HG03139 (cell line): ENCODE data around the gene ZNF362.

Source experiments
- ATAC-seq: cut with Tn5 transposase; IDR thresholded peaks from one replicate; pipeline ENCODE4 v1.9.1; 2021; ENCODE audit not compliant: unreplicated experiment

Gene ZNF362

DNA sequence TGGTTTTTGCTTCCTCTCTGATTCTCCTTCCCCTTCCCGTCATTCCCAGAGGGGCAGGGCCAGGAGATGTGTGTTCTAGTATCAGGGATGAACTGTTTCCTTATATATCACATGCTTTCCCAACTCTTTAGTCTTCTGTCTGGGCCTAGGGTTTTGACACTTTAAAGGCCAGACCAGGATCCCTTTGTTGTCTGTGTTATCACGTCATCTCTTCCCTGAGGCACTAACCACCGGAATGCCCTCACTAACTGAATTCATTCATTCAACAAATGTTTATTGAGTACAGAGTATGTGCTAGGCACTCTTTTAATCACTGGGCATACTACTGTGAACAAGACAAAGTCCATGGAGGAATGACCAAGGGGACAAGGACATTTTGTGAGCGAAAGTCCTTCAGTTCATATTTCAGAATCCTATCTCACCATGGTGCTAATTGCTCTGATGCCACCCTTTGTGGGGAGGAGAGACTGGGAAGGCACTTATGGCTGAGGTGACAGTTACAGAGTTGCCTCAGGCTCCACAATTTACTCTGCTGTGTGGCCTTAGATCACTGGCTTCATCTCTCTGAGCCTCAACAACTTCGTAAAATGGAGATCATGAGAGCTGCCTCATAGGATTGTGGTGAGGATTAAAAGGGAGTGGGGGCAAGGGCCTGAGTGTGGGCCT lies 12.0 kb upstream of the ZNF362 start:
- no peak for ATAC-seq

DNA sequence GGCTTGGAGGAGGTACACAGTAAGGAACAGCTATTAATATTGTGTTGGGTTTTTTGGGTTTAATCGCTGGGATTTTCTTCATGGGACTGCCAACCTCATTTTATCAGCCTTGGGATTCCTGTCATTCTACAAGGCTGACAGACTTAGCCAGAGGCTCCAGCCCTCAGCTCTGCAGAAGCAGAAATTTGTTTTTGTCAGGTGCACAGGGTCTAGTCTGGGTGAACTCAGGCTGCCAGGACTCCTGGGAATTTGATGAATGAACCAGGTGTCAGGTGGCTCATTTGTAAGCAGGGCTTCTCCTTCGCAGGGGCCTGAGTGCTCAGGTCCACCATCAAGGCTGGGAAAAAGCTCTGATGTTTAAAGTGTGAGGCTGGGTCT lies 11.5 kb upstream of the ZNF362 start:
- no peak for ATAC-seq

DNA sequence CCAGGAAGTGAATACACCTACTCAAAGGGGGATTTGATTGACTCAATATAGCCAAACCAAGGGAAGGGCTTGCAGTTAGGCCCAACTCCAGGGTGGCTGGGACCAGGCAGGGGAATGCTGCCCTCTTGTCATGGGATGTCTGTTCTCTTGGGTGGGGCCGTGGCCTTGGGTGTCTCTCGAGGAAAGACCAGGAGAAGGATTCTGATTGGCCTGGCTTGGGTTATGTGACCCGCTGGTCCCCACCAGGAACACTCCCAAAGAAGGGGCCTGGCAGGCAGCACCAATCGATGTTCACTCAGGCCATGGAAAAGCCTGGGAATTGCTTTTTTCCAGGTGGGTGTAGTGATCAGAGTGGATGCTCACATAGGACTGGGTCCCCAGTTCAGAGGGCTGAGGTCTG lies 10.1 kb upstream of the ZNF362 start:
- ATAC-seq: no peak

DNA sequence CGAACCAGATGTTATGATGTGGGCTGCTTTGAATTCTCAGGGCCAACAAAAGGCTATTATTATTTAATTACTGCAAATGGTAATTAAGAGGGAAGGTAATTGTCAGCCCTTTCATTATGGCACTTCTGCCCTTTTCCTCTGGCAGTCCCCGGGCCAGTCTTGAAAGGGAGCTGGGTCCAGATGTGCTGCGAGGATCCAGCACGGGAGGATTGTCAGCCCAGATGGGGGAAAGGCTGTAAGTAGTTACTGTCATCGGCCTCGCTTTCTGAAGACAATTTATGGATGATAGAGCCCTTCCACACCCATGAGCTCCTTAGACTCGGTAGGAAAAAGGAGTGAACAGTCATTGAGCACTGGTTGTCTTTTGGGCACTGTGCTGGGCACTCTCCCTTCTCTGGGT lies 8.7 kb upstream of the ZNF362 start:
- ATAC-seq: no peak

DNA sequence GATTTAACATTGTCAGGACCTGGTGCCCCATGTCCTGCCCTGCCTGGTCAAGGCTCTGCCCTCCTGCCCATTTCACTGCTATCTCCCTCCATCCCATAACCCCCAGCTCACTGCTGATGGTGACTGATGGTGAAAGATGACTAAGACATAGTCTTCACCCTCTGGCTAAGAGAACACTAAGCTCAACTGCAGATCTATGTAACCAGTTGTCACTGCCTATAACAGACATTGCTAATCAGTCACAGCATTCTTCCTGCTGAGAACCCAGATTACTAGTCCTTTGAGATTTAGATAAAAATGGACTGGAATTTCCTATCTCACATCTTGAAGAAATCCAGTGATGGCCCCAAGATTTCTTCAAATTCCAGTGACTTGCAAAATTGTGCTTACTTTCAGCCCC lies 8.0 kb upstream of the ZNF362 start:
- ATAC-seq: no peak

DNA sequence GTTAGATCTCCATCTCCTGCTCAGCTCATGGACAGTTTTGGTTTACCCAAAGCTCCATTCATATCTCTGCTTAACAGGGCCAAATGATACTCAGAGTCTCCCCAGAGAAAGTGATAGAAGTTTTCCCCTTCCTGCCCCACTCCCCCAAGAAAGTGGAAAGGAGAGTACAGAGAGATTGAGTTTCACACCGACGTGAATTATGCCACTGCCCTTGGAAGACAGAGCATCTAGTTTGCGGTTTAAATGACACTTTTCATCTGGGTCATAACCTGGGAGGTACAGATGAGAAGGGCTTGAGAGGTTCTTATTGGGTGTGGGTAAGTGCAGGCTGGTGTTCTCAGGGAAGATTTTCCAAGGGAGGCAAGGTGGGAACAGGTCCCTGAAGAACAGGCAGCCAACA lies 6.9 kb upstream of the ZNF362 start:
- ATAC-seq: no peak

DNA sequence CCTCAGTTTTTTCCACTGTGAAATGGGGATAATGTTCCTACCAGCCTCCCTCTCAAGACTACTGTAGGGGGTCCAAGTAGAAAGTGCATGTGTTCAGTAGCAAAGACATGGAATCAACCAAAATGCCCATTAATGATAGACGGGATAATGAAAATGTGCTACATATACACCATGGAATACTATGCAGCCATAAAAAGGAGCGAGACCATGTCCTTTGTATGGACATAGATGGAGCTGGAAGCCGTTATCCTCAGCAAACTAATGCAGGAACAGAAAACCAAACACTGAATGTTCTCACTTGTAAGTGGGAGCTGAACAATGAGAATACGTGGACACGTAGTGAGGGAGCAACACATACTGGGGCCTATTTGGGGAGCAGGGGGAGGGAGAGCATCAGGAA lies 6.1 kb upstream of the ZNF362 start:
- ATAC-seq: no peak

DNA sequence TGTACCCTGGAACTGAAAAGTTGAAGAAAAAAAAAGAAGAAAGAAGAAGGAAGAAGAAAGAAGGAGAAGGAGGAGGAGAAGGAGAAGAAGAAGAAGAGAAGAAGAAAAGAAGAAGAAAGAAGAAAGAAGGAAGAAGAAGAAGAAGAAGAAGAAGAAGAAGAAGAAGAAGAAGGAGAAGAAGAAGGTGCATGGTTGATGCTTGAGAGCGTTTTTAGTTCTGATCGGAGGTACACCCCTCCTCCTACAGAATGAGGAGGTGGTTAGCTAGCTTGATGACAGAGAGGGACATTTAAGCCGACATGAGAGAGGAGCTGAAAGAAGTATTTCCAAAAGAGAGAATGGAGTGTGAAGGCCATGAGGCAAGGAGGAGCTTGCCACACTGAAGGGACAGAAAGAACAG lies 5.6 kb upstream of the ZNF362 start:
- ATAC-seq: no peak

DNA sequence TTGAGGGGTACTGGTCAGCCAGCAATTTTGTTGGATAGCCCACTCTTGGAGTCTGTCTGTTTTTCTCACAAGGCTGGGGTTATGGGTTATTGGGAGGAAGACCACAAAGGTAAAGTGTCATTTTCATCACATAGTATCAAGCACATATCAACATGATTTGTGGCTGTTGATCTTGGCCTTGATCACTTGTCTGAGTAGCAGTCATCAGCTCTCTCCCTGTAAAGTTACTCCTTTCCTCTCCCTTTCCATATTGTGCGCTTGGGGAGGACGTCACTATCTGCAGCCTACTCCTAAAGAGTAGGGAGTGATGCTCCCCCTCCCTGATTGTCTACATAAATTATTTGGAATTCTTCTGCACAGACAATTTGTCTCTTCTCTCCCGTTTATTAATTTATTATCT lies 1.8 kb upstream of the ZNF362 start:
- ATAC-seq: no peak

DNA sequence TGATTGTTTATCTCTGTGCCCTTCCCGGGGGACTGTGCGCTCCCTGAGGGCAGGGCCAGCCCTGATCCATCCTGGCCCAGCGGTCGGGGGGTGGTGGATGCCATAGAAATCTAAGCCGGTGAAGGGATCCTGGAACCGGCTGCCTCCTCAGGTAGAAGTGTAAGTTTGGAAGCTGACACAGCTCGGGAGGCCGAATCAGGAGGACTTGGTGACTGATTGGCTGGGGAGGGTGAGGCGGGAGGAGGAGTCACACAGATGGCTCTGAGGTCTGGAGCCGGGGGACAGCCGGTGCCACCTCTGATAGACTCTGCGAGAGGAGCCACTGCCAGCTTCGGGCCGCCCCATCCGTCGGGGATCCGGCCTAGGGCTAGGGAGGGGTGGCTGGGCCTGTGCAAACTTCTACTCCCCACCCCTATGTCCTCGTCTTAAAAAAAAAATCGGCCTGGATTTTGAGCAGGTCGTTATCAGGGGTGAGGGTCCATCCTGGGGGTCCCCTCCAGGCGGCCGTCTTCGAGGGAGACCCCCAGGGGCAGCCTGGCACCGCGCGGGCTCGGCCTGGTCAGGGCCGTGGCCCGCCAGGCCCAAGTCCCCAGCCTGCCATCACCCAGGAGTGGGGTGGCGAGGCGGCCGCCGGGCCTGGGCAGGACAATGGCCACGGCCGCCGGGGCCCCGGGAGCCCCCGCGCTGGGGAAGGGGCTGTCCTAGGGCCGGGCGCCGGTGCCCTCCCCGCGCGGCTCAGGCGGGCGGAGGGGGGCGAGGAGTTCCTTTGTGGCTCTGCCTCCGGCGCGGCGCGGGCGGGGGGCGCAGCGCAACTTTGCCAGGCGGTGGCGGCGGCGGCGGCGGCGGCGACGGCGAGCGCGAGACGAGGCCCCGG lies 708 bp upstream of the ZNF362 start:
- no peak for ATAC-seq

DNA sequence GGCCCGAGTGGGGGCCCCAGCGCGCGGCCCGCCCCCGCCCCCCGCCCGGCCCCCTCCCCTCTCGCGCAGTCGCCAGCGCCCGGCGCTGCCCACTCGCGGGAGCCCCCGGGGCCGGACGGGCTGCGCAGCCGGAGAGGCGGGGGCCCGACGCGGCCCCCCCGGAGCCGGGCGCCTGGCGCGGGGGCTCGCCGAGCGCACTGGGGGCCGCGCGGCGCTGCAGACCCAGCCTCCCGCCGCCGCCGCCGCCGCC lies 146 bp upstream of the ZNF362 start:
- no peak for ATAC-seq

DNA sequence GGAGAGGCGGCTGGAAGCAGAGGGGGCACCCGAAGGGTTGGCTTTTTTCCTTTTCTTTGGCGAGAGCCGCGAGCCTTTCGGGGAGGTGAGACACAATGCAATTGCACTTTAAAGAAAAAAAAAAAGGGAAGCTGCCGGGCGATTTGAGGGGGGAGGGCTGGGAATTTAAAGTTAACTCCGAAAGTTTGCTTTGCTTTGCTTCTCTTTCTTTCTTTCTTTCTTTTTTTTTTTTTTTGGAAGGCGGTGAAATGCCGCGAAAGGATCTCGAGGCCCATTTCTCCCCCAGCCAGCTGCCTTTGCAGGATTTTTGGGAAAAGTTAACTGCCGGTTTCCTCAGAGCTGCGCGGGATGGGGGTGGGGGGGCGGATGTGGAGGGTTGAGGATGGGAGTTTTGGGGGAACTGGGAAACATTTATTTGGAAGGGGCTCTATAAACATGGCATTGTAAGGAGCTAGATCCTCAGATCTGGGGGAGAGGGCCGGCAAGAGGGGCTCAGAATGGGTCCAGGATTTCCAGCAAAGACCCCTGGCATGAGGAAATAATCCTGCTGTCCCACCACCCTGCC lies 997 bp downstream of the ZNF362 start:
- no peak for ATAC-seq

DNA sequence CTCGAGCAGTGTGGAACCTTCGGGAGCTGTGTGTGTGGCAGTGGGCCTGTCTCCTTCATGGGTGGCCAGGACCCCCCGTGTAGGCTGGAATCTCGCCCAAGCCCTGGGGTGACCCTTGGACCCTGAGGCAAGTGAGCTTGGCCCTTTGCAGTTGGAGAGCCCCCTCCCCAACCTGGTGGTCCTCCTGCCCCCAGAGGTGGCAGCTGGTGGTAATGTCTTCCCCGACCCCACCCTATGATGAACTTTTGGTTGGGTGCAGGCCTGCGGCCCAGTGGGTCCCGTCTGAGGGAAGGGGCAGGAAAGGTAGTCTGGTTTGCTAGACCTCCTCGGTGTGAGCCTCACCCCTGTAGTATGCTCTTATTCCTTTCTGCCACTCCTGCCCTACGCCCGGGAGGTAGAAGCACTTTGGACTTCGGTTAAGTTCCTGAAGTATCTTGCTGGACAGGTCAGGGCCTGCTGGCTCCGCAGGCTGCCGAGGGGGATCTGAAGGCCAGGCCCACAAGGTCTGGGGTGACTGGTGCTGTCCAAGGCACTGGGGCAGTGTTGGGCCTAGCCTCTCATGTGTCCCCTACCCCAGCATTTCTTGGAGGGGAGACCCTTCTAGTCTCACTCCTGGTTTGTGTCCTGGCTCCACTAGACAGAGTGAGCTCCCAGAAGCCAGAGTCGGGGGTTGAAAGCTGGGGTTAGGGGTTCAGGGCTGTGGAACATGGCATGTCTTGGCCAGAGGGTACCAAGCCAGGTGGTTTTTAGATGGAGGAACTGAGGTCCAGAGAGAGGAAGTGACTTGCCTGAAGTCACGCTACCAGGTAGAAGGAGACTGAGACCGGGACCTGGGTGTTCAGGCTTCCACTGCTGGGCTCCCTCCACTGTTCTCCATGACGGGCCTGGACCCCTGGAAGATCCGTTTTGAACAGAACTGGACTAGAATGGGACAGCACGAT lies 1.8 kb downstream of the ZNF362 start:
- no peak for ATAC-seq

DNA sequence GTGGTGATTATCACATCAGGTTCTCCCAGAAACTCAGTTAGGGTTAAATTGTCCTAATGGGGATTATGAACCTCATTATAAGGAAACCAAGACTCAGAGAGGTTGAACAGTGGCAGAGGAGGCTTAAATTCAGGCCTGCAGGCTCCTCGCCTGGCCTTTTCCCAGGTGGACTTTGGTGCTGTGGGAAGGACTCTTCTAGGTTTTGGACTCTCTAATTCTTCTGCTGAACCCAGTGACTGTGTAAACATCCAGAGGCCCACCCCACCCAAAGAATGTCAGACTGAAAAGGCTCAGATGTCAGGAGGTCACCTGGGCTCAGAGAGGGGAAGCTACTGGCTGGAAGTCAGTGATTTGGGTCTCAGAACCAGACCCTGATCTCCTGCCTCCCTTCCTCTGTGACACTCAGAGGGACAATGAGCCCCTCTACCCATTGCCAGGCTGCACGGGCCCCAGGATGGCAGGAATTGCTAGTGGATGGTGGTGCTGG lies 2.5 kb downstream of the ZNF362 start:
- no peak for ATAC-seq

DNA sequence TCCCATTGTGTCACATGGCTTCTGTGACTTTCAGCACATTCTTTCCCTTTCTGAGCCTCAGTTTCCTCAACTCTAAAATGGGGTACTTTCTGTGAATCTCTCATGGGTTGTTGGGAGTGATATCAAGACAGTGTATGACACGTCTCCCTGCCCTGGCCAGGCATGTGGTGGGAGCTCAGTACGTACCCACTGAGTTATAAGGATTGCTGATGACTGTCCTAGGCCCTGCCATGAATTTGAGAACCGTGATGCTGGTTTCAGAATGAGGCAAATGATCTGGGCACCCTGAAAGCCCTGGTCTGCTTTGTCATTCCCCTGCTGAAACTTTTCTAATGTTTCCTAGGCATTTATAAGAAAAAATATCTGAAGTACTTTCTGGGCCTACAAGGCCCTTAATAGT lies 3.6 kb downstream of the ZNF362 start:
- ATAC-seq: no peak

DNA sequence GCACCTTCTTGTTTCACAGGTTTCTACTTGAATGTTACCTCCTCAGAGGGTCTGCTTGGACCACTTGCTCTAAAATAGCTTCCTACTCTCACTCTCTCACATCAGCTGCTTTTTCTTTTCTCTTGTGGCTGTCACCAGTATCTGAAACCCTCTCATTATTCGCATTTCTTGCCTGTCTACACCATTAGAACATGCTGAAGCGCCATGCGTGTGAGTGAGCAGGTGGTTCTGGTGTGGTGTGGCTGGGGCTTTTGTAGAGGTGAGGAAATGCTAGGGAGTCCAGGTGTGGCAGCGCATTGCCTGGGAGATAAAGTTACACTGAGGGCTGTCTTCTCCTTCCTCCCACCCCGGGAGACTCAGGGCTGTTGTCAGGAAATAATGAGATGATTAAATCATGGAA lies 4.1 kb downstream of the ZNF362 start:
- ATAC-seq: no peak

DNA sequence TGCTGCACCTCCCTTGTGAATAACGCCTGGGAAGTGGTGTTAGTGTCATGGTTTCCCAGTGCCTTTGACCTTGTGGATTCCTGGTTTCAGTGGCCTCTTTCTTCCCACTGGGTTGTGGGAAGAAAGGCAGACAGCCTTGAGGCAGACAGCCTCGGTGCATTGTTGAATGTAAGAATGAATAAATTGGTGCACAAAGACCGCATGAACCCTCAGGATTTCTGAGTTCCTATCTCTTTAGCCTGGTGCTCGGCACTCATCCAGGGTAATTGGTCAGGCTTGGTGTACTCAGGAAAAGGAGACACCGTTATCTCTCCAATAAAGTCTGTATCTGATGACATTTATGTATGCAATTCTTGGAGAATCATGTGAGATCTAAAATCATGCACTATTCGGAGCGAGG lies 5.1 kb downstream of the ZNF362 start:
- ATAC-seq: no peak

DNA sequence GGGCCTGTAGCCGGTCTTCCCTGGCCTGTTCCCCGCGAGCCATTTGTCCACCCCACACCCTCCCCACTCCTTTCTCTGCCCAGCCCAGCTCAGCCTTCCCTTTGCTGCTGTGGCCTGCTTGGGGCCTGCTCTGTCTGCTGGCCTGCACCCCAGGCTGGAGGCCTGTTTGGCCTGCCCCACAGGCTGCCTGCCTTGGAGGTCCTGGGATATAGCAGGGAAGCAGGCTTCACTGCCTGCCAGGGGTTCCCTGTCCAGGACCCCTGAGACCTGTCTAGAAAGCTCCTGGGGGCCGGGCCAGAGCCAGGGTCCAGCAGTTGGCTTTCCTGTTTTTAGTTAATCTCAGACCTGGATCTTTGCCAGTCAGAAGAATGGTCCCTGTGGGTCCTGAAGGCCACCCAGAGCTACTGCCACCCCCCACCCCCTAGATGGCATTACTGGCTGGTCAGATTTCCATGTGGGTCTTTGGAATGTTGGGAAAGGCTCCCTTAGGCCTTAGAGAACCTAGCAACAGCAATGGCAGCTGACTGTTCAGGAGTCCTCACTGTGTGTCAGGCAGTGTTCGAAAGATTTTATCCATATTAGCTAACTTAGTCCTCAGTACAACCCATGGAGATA lies 7.7 kb downstream of the ZNF362 start:
- no peak for ATAC-seq

DNA sequence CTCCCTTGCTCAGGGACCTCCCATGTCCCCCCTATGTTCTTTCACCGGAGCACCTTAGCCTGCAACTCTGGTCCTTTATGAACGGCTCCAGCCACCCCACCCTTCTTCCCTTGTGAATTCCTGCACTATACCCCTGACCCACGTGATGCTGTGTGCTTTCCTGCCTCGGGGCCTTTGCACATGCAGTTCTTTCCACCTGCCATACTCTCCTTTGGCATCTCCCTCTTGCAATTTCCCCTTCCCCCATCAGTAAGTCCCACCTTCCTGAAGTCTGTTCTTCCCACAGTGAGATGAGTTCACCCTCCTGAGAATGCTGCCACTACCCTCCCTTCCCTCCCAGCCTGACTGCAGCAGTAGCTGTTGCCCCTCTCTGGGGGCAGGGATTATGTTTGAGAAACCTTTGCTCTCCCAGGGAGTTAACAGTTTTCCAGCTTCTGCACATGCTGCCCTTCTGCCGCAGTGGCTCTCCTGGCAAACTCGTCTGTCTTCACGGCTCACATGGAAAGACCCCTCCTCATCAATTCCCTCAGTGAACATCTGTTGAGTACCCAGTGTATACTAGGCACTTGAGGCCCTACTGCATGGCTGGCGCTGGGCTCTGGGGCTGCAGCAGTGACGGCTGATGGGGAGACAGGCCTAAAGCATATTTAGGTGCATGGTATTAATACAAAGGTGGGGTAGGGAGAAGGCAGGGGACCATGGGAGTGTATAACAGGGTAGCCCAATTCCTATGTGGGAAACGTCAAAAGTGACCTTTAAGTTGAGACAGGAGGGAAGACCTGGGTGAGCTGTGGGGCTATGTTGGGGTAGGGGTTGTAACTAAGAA lies 9.7 kb downstream of the ZNF362 start:
- ATAC-seq: no peak

DNA sequence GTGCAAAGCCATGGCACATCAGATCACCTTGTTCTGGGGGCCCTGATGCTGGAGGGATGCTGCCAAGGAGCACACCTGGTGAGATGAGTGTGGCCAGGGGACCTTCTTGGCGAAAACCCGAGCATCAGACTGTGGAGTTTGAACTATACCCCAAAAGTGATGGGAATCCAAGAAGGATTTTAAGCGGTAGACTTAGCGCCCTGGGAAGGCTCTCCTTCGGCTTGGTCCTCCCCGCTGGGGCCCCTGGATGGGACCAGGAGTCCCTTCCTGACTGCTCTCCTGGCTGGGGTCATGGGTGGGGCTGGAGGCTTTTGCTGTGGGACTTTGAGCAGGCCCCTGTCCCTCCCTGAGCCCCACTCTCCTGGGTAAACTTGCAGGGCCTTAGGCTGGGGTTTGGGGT lies 10.5 kb downstream of the ZNF362 start:
- ATAC-seq: no peak
